NCI-H526 treated with DMSO at 0.1 percent for 48 hours (cell line): ENCODE results near the gene TLDC2.
"Not testable (repeated sequence)": the region's sequence is repeated elsewhere in the genome, so short reads cannot be mapped to it uniquely, and the experiment has no call there.

Experiments used
- DNase-seq: peaks from one replicate; lab custom pipeline; 2025; lab: John Stamatoyannopoulos, UW

TLDC2 gene

GRCh38 chr20:36875702-36876472 is at the start of gene TLDC2:
TSS of gene TLDC2 (plus strand) at chr20:36876138. CDS start at chr20:36876175, 37 bp downstream.
- DNase-seq: no peak

GRCh38 chr20:36826554-36827244 is 49.2 kb upstream of the TLDC2 start:
- DNase-seq: no peak

GRCh38 chr20:36827541-36828279 is 48.2 kb upstream of the TLDC2 start:
- DNase-seq: no peak

- DNase-seq: no peak
These were observed 44.9 kb upstream of the TLDC2 start for GRCh38 chr20:36830791-36831691.

GRCh38 chr20:36832791-36833190 is 43.1 kb upstream of the TLDC2 start:
- no peak for DNase-seq

- DNase-seq: no peak
These were observed 42.5 kb upstream of the TLDC2 start for GRCh38 chr20:36833275-36834020.

- no peak for DNase-seq
These were observed 40.9 kb upstream of the TLDC2 start for GRCh38 chr20:36835025-36835424.

GRCh38 chr20:36835453-36836198 is 40.3 kb upstream of the TLDC2 start:
- DNase-seq: peak; percentile 92

GRCh38 chr20:36836591-36837269 is 39.2 kb upstream of the TLDC2 start:
- peak; percentile 42 for DNase-seq

GRCh38 chr20:36838376-36838775 is 37.6 kb upstream of the TLDC2 start:
- DNase-seq: not testable (repeated sequence)

GRCh38 chr20:36839150-36839549 is 36.8 kb upstream of the TLDC2 start:
- no peak for DNase-seq

GRCh38 chr20:36841030-36841429 is 34.9 kb upstream of the TLDC2 start:
- not testable (repeated sequence) for DNase-seq

- DNase-seq: no peak
These were observed 30.5 kb upstream of the TLDC2 start for GRCh38 chr20:36845288-36845971.

GRCh38 chr20:36847009-36847709 is 28.8 kb upstream of the TLDC2 start:
- DNase-seq: no peak

- no peak for DNase-seq
These were observed 28.3 kb upstream of the TLDC2 start for GRCh38 chr20:36847710-36848040.

- DNase-seq: no peak
These were observed 27.8 kb upstream of the TLDC2 start for GRCh38 chr20:36848078-36848660.

GRCh38 chr20:36848677-36849076 is 27.3 kb upstream of the TLDC2 start:
- no peak for DNase-seq
